LNCAP (cell line): ENCODE results near the gene CCL20.

Experiments
- TF ChIP-seq, protein P1 (sequence below): fragments of 450-650 bp; IDR thresholded peaks from 2 replicates; pipeline ENCODE4 v1.5.1; 2017; ENCODE audit warnings: mild to moderate bottlenecking

Gene CCL20

GRCh38 chr2:227774895-227775842, 38.5 kb upstream of the CCL20 start:
- TF ChIP-seq, protein P1, sequence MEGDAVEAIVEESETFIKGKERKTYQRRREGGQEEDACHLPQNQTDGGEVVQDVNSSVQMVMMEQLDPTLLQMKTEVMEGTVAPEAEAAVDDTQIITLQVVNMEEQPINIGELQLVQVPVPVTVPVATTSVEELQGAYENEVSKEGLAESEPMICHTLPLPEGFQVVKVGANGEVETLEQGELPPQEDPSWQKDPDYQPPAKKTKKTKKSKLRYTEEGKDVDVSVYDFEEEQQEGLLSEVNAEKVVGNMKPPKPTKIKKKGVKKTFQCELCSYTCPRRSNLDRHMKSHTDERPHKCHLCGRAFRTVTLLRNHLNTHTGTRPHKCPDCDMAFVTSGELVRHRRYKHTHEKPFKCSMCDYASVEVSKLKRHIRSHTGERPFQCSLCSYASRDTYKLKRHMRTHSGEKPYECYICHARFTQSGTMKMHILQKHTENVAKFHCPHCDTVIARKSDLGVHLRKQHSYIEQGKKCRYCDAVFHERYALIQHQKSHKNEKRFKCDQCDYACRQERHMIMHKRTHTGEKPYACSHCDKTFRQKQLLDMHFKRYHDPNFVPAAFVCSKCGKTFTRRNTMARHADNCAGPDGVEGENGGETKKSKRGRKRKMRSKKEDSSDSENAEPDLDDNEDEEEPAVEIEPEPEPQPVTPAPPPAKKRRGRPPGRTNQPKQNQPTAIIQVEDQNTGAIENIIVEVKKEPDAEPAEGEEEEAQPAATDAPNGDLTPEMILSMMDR, result no peak

- TF ChIP-seq, protein P1, result no peak
Observed at GRCh38 chr2:227780981-227781615, 32.5 kb upstream of the CCL20 start.

DNA sequence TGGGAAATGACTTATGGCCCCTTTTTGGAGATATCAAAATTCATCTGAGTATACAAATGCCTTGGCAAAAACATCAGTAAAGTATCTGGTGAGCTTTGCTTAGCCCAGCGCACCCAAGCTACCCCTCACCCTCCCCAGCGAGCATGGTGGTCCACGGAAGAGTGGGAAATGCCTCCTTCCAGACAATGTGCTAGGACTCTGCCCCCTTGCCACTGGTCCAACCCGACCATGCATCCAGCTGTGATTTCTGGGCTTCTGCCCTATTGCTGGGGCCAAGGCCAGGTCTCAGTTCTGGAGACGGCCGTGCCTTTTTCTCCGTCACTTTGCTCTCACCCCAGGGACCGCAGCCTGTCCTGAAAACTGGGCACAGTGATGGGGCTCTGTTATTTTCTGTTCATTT, 31.8 kb upstream of the CCL20 start:
- TF ChIP-seq, protein P1, result no peak

DNA sequence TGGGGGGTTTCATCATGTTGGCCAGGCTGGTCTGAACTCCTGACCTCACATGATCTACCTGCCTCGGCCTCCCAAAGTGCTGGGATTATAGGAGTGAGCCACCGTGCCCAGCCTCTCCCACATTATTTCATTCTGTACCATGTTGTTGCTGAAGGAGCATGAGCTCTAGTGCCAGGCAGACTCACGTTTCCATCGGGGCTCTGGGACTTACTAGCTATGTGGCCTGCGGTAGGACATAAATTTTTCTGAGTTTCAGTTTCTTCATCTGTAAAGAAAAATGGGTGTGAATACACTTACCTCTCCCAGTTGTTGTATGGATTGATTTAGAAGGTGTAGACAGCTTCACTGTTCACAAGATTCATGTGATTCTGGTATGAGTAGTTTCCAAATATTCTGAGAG, 30.8 kb upstream of the CCL20 start:
- TF ChIP-seq, protein P1, result no peak

- TF ChIP-seq, protein P1, result no peak
Observed at GRCh38 chr2:227783404-227784138, 30.1 kb upstream of the CCL20 start.

DNA sequence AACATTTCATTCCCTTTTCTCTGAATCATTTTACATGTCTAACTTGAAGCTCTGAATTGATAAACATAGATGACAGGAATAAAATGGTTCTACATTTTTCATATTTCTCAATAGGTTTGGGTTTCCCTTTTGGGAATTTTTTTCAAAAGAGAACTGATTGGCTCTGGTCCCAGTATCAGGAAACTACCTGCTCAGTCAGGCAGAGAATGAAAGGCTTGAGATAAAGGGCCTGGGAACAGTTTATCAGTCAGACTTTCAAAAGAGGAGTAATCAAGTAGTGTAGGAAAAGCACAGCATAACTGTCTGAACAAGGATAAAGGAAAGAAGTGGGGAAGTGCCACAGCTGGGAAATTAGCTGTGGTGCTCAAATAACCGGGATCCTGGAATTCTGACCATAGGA, 28.3 kb upstream of the CCL20 start:
- TF ChIP-seq, protein P1, result no peak

DNA sequence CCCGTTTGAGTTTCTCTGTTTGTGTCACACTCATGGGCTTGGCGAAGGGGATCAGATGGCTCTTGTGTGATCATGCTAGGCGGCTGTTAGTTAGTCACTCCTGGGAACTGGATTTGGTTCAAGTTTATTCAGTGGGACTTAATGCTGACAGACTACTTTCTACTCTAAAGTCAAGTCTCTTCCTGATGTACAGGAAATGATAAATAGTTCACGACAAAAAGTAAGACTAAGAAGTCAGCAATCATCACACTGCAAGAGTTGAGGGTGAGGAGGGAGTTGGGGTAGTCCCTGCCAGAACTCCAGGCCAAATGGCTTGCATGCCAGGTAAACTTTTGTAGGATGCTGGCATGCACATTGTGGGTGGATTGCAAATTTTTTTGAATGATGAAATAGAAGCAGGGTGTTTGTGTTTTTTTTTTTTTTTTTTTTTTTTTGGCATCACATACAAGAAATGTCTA, 25.1 kb upstream of the CCL20 start:
- TF ChIP-seq, protein P1, result no peak
